HL-60 (cell line): ENCODE results near the gene FHIT.

Experiments used
- CTCF ChIP-seq: IDR thresholded peaks from one replicate; pipeline ENCODE4 v1.5.1; 2011; ENCODE audit warnings: low read length, control low read depth, inconsistent platforms; ENCODE audit not compliant: insufficient read depth
- POLR2AphosphoS5 ChIP-seq: IDR thresholded peaks from 2 replicates; pipeline ENCODE4 v1.6.1; 2012; ENCODE audit warnings: low read depth
- REST ChIP-seq: IDR thresholded peaks from 2 replicates; pipeline ENCODE4 v1.6.1; 2012; ENCODE audit warnings: low read depth; ENCODE audit not compliant: insufficient replicate concordance

- TF ChIP-seq CTCF = no peak
- TF ChIP-seq POLR2AphosphoS5 = no peak
- no peak for TF ChIP-seq REST
Measured at GRCh38 chr3:60090548-60090947, 1160.7 kb downstream of the FHIT start.
